Upper lobe of left lung (tissue), 6 donors: Measurements from ENCODE around the gene GRIA1. TPM values are rescaled to one million over a fixed set of nuclear protein-coding genes. Genes with fewer than 3 reads are reported as not detected.

Source experiments
- ATAC-seq, 2 donors: fragments of 200-7000 bp; cut with Tn5 transposase; one replicate each; pipeline ENCODE4 v1.9.1; 2022; ENCODE audit warnings: mild to moderate bottlenecking in 2 of 2, moderate library complexity in 2 of 2; ENCODE audit not compliant: low FRiP score in 2 of 2
- DNase-seq, 2 donors: peaks; one replicate each; pipeline ENCODE4 v3.0.0-alpha.2; 2019 to 2020
- H3K27ac ChIP-seq, 4 donors: fragments of 200-600 bp; sonication (generic); one replicate each; pipeline ENCODE4 v1.5.1; 2016 to 2019
- H3K27me3 ChIP-seq, 4 donors: fragments of 200-600 bp; sonication (generic); one replicate each; pipeline ENCODE4 v1.5.1; 2017 to 2019
- H3K36me3 ChIP-seq, 4 donors: fragments of 200-600 bp; sonication (generic); one replicate each; pipeline ENCODE4 v1.5.1; 2016 to 2019
- H3K4me1 ChIP-seq, 4 donors: fragments of 200-600 bp; sonication (generic); one replicate each; pipeline ENCODE4 v1.5.1; 2018 to 2019
- H3K4me3 ChIP-seq, 4 donors: fragments of 200-600 bp; sonication (generic); one replicate each; pipeline ENCODE4 v1.5.1; 2017 to 2019; ENCODE audit warnings: mild to moderate bottlenecking in 2 of 4, moderate library complexity in 1 of 4
- H3K9me3 ChIP-seq, 4 donors: fragments of 200-600 bp; sonication (generic); one replicate each; pipeline ENCODE4 v1.5.1; 2018 to 2019
- EP300 ChIP-seq, 4 donors: sonication (generic); formaldehyde crosslinking; IDR thresholded peaks; one replicate each; pipeline ENCODE4 v1.5.1; 2017; ENCODE audit warnings: antibody characterized with exemption in 4 of 4, control low read depth in 2 of 4
- POLR2A ChIP-seq, 4 donors: fragments of 450-650 bp; IDR thresholded peaks; one replicate each; pipeline ENCODE4 v1.5.1; 2016 to 2017; ENCODE audit warnings: antibody characterized with exemption in 4 of 4, mild to moderate bottlenecking in 2 of 4
- POLR2AphosphoS5 ChIP-seq, 2 donors: sonication (generic); formaldehyde crosslinking; IDR thresholded peaks; one replicate each; pipeline ENCODE4 v1.5.1; 2017; ENCODE audit warnings: antibody characterized with exemption in 2 of 2
- WGBS, 2 donors: methylation state at CpG; one replicate each; pipeline ENCODE4 v1.1.5; 2017 to 2018; 5-methylcytosine and 5-hydroxymethylcytosine counted together
- total RNA-seq, 6 donors: library from RNA; depleted of rRNA in 4 of 6; stranded (reverse); fragments of >200 nt in 4 of 6; gene quantifications; one replicate each; pipeline versions ENCODE4 v1.1.0 to v1.2.1, GENCODE V29; 2016 to 2021
- TF ChIP-seq, protein P1 (sequence below), 6 experiments: fragments of 450-650 bp in 4 of 6; fragments of 200-600 bp in 2 of 6; sonication (generic) in 2 of 6; IDR thresholded peaks; one replicate each; pipeline ENCODE4 v1.5.1; 2016 to 2019; ENCODE audit warnings: antibody characterized with exemption in 6 of 6
- donor health status: DM: no; HTN: no; CAD: no; lungs with moderate emphysema.
- donor health status: DM: no; HTN: yes; CAD: no; lungs with severe emphysema.

Gene GRIA1
- total RNA-seq, 6 donors from 2014 or later, result 4.3 to 17.8 (median 9.3) TPM

DNA sequence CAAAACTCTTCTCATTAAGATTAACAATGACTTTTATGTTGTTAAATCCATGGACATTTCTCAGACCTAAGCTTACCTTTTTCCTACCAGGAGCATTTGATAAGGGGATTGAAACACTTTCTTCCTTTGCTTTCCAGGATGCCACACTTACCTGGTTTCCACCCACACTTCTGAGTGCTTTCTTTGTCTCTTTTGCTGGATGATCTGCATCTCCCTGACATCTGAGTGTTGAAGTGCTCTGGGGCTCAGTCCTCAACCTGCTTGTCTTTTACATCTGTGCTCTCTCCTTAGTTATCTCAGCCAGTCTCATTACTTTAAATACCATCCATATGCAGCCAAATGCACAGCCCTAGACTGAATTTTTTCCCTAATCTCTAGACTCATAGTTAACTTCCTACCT is 22.9 kb upstream of the GRIA1 start:
- H3K4me1 ChIP-seq, result no peaks in the 10 kb centered on the region
- no peaks in the 10 kb centered on the region for H3K9me3 ChIP-seq
- ATAC-seq (no peak), DNase-seq (no peak)
- H3K27me3 ChIP-seq, result no peaks in the 10 kb centered on the region
- TF ChIP-seq POLR2A (IDR thresholded peaks at IDR 0.05) (no peak), EP300 (IDR thresholded peaks at IDR 0.05) (no peak), POLR2AphosphoS5 (IDR thresholded peaks at IDR 0.05) (no peak)
- TF ChIP-seq, protein P1, sequence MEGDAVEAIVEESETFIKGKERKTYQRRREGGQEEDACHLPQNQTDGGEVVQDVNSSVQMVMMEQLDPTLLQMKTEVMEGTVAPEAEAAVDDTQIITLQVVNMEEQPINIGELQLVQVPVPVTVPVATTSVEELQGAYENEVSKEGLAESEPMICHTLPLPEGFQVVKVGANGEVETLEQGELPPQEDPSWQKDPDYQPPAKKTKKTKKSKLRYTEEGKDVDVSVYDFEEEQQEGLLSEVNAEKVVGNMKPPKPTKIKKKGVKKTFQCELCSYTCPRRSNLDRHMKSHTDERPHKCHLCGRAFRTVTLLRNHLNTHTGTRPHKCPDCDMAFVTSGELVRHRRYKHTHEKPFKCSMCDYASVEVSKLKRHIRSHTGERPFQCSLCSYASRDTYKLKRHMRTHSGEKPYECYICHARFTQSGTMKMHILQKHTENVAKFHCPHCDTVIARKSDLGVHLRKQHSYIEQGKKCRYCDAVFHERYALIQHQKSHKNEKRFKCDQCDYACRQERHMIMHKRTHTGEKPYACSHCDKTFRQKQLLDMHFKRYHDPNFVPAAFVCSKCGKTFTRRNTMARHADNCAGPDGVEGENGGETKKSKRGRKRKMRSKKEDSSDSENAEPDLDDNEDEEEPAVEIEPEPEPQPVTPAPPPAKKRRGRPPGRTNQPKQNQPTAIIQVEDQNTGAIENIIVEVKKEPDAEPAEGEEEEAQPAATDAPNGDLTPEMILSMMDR (IDR thresholded peaks at IDR 0.05), result no peak
- no peaks in the 10 kb centered on the region for H3K36me3 ChIP-seq
- no peak overlapping the region for H3K4me3 ChIP-seq
- no peak overlapping the region for H3K27ac ChIP-seq

DNA sequence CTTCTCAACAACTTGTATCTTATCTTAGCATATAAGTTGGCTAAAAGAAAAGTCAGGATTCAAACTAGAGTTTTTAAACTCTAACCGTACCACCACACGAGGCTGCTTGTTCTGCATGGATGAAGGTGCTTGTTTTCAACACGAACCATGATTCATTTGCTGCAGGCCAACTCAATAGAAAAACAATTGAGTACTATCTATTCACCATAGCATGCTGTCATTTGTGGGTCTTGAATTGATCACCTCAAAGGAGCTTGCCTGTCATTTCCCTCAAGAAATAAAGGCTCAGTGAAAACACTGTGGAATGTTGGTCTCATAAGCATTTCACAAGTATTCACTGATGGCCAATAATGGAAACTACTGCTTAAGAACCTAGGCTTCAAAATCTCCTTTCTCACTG is 21.0 kb upstream of the GRIA1 start:
- no peaks in the 10 kb centered on the region for H3K36me3 ChIP-seq
- no peak overlapping the region for H3K4me3 ChIP-seq
- DNase-seq, result no peak
- TF ChIP-seq POLR2A (IDR thresholded peaks at IDR 0.05), result no peak
- TF ChIP-seq EP300 (IDR thresholded peaks at IDR 0.05), result no peak
- no peak for TF ChIP-seq POLR2AphosphoS5 (IDR thresholded peaks at IDR 0.05)
- TF ChIP-seq, protein P1 (IDR thresholded peaks at IDR 0.05), result no peak
- no peaks in the 10 kb centered on the region for H3K4me1 ChIP-seq
- WGBS, 2 donors, result 85 to 89% methylated on average over 3 of the region's 3 CpGs
- no peak overlapping the region for H3K27ac ChIP-seq
- H3K27me3 ChIP-seq, result no peaks in the 10 kb centered on the region
- no peaks in the 10 kb centered on the region for H3K9me3 ChIP-seq
- no peak for ATAC-seq

DNA sequence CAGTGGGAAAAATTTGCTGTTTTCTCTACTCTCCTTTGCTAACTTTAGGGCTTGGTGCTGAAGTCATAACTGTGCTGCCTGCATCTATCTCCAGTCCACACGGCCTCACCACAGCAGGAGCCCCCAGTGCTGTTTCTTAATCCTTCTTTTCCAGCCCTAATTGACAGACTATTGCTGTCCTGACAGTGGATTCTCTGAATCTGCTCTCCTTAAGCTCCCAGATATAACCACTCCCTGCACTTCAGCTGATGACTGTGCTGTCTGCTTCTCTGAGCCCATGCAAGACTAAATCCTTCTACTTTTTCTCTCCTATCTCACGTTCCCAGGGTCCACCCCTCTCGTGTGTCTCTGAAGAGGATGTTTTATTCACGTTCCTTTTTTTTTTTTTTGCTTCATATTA is 19.7 kb upstream of the GRIA1 start:
- Histone ChIP-seq H3K36me3 (no peaks in the 10 kb centered on the region), H3K27me3 (no peaks in the 10 kb centered on the region), H3K4me1 (no peaks in the 10 kb centered on the region), H3K4me3 (no peak overlapping the region), H3K9me3 (no peaks in the 10 kb centered on the region), H3K27ac (no peak overlapping the region)
- no peak for DNase-seq
- TF ChIP-seq POLR2AphosphoS5 (IDR thresholded peaks at IDR 0.05) (no peak), EP300 (IDR thresholded peaks at IDR 0.05) (no peak), POLR2A (IDR thresholded peaks at IDR 0.05) (no peak)
- TF ChIP-seq, protein P1 (IDR thresholded peaks at IDR 0.05), result no peak
- 62 to 66% methylated on average over 4 of the region's 4 CpGs for WGBS, 2 donors
- no peak for ATAC-seq

DNA sequence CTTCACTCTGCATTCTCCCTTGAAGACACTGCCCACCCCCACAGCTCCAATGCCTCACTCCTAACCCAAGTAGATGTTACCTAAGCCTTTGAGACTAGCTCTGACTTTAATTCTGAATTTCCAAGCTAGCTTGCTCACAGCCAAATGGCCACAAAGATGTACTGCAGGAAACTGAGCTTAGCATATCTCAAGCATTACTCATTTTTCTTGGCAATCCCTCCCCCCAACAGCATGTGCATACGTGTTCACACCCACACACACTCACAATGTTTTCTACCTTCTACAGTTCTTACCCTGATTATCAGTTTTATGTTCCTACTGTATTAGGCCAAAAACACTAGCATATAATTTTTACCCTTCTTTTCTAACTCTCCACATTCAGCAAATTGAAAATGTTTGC is 13.7 kb upstream of the GRIA1 start:
- Histone ChIP-seq H3K36me3 (no peaks in the 10 kb centered on the region), H3K9me3 (no peaks in the 10 kb centered on the region), H3K4me1 (no peaks in the 10 kb centered on the region), H3K27me3 (no peaks in the 10 kb centered on the region), H3K4me3 (no peak overlapping the region), H3K27ac (no peak overlapping the region)
- no peak for TF ChIP-seq EP300 (IDR thresholded peaks at IDR 0.05)
- TF ChIP-seq, protein P1 (IDR thresholded peaks at IDR 0.05), result no peak
- TF ChIP-seq POLR2AphosphoS5 (IDR thresholded peaks at IDR 0.05), result no peak
- no peak for TF ChIP-seq POLR2A (IDR thresholded peaks at IDR 0.05)
- DNase-seq (no peak), ATAC-seq (no peak)
- WGBS, 2 donors, result 78 to 79% methylated on average over 1 of the region's 1 CpG

DNA sequence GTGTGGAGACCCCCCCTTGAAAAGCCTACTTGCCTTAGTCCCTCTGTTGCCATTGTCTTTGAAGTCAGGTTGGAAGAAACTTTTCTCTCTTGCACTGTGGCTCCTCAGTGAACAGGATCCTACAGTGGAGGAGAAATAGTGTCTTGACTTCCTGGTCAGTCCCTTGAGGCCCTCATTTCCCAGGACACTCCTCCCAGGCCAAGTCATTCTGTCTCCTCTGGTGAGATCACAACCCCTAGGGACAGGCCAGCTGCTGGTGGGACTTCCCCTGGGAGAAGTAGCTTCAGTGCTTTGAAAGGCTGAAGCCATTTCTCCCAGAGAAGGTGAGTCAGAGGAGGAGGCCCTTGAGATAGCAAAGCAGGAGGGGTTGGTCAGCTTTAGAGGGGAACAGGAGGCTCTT is 10.1 kb upstream of the GRIA1 start:
- H3K36me3 ChIP-seq, result no peaks in the 10 kb centered on the region
- ATAC-seq (no peak), DNase-seq (no peak)
- no peaks in the 10 kb centered on the region for H3K9me3 ChIP-seq
- no peak overlapping the region for H3K27ac ChIP-seq
- no peak for TF ChIP-seq POLR2AphosphoS5 (IDR thresholded peaks at IDR 0.05)
- TF ChIP-seq, protein P1 (IDR thresholded peaks at IDR 0.05), result no peak
- TF ChIP-seq EP300 (IDR thresholded peaks at IDR 0.05), result no peak
- TF ChIP-seq POLR2A (IDR thresholded peaks at IDR 0.05), result no peak
- no peak overlapping the region for H3K4me3 ChIP-seq
- H3K4me1 ChIP-seq, result no peaks in the 10 kb centered on the region
- no peaks in the 10 kb centered on the region for H3K27me3 ChIP-seq
